Neural crest cell (in vitro differentiated cells): Measurements from ENCODE around the gene OR51V1. TPM values are rescaled to one million over a fixed set of nuclear protein-coding genes. Genes with fewer than 3 reads are reported as not detected.

Experiments
- DNase-seq: peaks from one replicate; pipeline ENCODE4 v3.0.0; 2021; ENCODE audit warnings: low read depth, mixed read lengths, low spot score
- H3K27ac Mint-ChIP-seq: one replicate; pipeline ENCODE4 v1.8.0; 2021; ENCODE audit warnings: mild to moderate bottlenecking, mixed read lengths; ENCODE audit not compliant: unreplicated experiment
- H3K27me3 Mint-ChIP-seq: 2 replicates; pipeline ENCODE4 v1.8.0; 2021; ENCODE audit warnings: low read depth, mild to moderate bottlenecking, mixed read lengths
- H3K36me3 Mint-ChIP-seq: 2 replicates; pipeline ENCODE4 v1.8.0; 2021; ENCODE audit warnings: low read depth, mild to moderate bottlenecking, mixed read lengths
- H3K4me1 Mint-ChIP-seq: 2 replicates; pipeline ENCODE4 v1.8.0; 2021; ENCODE audit warnings: mixed read lengths
- H3K4me3 Mint-ChIP-seq: one replicate; pipeline ENCODE4 v1.8.0; 2021; ENCODE audit warnings: mild to moderate bottlenecking, mixed read lengths
- H3K9me3 Mint-ChIP-seq: 2 replicates; pipeline ENCODE4 v1.8.0; 2021; ENCODE audit warnings: mixed read lengths
- total RNA-seq: library from RNA; stranded (reverse); gene quantifications from 2 replicates; pipeline ENCODE4 v1.2.1, GENCODE V29; 2021
- TF ChIP-seq, protein P1 (sequence below): fragments of 200-600 bp; sonication (generic); conservative IDR thresholded peaks from 2 replicates; pipeline ENCODE4 v1.5.0; 2021; ENCODE audit warnings: antibody characterized with exemption, mild to moderate bottlenecking

Gene OR51V1
- total RNA-seq, 1 donor from 2014 or later = not detected

DNA sequence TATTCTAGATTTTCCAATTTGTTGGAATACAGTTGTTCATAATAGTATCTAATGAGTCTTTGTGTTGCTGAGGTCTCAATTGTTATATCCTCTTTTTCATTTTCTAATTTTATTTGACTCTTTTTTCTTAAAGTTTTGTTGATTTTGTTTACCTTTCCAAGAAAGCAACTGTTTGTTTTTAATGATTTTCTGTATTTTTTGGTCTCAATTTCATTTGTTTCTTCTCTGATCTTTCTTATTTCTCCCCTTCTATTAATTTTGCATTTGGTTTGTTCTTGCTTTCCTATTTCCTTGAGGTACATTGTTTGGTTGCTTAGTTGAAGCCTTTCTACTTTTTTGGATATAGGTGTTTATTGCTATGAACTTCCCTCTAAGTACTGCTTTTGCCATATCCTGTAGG, 40.7 kb downstream of the OR51V1 start:
- no peak for DNase-seq
- H3K27ac Mint-ChIP-seq = no peak overlapping the region
- no peak overlapping the region for H3K4me3 Mint-ChIP-seq
- no peaks in the 10 kb centered on the region for H3K27me3 Mint-ChIP-seq
- H3K36me3 Mint-ChIP-seq = no peaks in the 10 kb centered on the region
- peaks cover 4% of the 10 kb centered on the region for H3K9me3 Mint-ChIP-seq
- TF ChIP-seq, protein P1, sequence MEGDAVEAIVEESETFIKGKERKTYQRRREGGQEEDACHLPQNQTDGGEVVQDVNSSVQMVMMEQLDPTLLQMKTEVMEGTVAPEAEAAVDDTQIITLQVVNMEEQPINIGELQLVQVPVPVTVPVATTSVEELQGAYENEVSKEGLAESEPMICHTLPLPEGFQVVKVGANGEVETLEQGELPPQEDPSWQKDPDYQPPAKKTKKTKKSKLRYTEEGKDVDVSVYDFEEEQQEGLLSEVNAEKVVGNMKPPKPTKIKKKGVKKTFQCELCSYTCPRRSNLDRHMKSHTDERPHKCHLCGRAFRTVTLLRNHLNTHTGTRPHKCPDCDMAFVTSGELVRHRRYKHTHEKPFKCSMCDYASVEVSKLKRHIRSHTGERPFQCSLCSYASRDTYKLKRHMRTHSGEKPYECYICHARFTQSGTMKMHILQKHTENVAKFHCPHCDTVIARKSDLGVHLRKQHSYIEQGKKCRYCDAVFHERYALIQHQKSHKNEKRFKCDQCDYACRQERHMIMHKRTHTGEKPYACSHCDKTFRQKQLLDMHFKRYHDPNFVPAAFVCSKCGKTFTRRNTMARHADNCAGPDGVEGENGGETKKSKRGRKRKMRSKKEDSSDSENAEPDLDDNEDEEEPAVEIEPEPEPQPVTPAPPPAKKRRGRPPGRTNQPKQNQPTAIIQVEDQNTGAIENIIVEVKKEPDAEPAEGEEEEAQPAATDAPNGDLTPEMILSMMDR = no peak
- H3K4me1 Mint-ChIP-seq = no peaks in the 10 kb centered on the region

DNA sequence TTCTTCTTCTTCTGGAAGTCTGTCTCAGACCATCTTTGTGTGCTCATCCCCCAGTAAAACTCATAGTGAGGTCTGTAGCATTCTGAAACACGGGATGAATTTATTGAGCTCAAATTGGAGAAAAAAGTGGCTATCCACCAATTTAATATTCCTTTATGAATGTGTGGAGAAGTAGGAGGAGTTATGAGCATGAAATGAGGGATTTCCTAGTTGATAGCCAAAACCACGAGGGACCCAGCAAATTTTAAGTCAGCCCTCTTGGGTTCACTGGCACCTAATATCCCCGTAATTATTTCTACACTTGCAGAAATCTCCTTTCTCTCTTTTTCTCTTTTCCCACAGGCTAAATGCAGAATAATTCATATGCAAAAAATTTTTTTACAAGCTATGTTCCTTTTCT, 45.8 kb downstream of the OR51V1 start, which contains the start of gene OR52A1:
Gene OR52A1, minus strand, starts transcription at position 101 of the 400 bp plus-strand sequence. CDS start 2,388 bp downstream, outside the sequence.
- no peaks in the 10 kb centered on the region for H3K36me3 Mint-ChIP-seq
- no peak within 1 kb of the TSS for H3K27ac Mint-ChIP-seq
- H3K4me1 Mint-ChIP-seq = no peaks in the 10 kb centered on the region
- H3K4me3 Mint-ChIP-seq = no peak within 1 kb of the TSS
- no peaks in the 10 kb centered on the region for H3K9me3 Mint-ChIP-seq
- DNase-seq = no peak
- TF ChIP-seq, protein P1 = no peak
- H3K27me3 Mint-ChIP-seq = peaks cover 5% of the 10 kb centered on the region

DNA sequence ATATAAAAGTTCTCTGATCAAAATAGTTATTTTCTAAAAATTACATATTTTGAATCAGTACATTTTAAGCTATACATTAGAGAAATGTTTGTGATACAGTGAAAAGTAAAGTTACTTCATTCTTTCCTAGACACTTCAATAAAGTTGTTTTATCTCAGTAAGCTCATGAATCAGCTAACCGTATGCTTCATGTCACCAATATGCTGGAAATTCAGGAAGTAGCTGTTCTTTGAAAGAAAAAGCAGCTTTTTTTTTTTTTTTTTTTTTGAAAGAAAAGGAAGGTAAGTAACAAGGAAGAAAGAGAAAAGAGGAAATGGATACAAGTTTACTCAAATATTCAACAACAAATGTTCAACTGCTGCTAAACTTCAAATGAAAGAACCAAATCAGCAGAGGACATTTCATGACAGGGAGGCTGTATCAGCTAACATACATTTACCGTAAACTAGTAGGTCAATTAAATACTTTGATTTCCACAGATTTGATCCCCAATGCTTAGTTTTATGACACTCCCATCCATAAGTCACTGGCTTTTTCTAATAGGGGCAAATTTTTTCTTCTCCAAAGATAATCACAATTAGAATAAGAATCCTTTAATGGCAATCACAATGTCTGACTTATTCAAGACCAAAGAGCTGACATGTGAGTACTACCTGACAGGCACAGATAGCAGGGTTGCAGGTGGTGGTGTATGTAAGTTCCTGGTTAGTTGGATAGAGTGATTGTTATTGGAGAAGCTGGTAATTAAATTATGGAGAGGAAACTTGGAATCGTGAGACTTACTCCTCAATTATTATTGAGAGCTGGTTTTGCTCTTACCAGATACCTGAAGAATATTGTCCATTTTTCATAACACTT, 46.7 kb downstream of the OR51V1 start:
- Mint-ChIP-seq H3K4me3 (no peak overlapping the region), H3K27me3 (peaks cover 5% of the 10 kb centered on the region), H3K36me3 (no peaks in the 10 kb centered on the region), H3K9me3 (no peaks in the 10 kb centered on the region), H3K27ac (no peak overlapping the region), H3K4me1 (no peaks in the 10 kb centered on the region)
- TF ChIP-seq, protein P1 = no peak
- DNase-seq = no peak

DNA sequence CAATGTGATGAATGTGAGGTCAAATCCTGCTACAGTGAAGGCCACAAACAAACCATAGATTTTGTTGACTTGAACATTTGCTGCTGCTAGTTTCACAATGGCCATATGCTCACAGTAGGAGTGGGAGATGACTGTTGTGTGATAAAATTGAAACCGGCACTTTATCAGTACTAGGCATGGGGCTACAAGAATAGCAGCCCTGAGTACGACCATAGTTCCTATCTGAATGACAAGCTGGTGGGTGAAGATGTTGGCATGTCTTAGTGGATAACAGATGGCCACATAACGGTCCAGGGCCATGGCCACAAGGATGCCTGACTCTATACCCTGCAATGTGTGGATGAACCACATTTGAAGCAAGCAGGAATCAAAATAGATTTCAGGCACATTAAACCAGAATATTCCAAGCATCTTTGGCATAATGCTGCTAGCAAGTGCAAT, 48.7 kb downstream of the OR51V1 start:
- no peaks in the 10 kb centered on the region for H3K9me3 Mint-ChIP-seq
- no peak for DNase-seq
- H3K27ac Mint-ChIP-seq = no peak overlapping the region
- H3K27me3 Mint-ChIP-seq = peaks cover 5% of the 10 kb centered on the region
- TF ChIP-seq, protein P1 = no peak
- H3K4me3 Mint-ChIP-seq = no peak overlapping the region
- no peaks in the 10 kb centered on the region for H3K4me1 Mint-ChIP-seq
- H3K36me3 Mint-ChIP-seq = no peaks in the 10 kb centered on the region

Other genes starting within 250 kb of the OR51V1 start
- gene OR51A2, start 245.0 kb downstream of the OR51V1 start, total RNA-seq = not detected in 2 replicates
- not detected in 2 replicates for gene OR51L1, start 205.8 kb downstream of the OR51V1 start, total RNA-seq
- gene OR52J3, start 154.2 kb downstream of the OR51V1 start, total RNA-seq = not detected in 2 replicates
- gene OR52E2, start 141.1 kb downstream of the OR51V1 start, total RNA-seq = not detected in 2 replicates
- not detected in 2 replicates for gene OR52E1, start 131.1 kb downstream of the OR51V1 start, total RNA-seq
- not detected in 2 replicates for gene OR52A5, start 62.3 kb downstream of the OR51V1 start, total RNA-seq
- gene OR52A1, start 45.9 kb downstream of the OR51V1 start, total RNA-seq = not detected in 2 replicates
- gene HBB, start 26.4 kb upstream of the OR51V1 start, total RNA-seq = not detected in 2 replicates
- not detected in 2 replicates for gene HBD, start 33.8 kb upstream of the OR51V1 start, total RNA-seq
- not detected in 2 replicates for gene HBG1, start 49.2 kb upstream of the OR51V1 start, total RNA-seq
- gene HBG2, start 54.1 kb upstream of the OR51V1 start, total RNA-seq = not detected in 2 replicates
- 0.45 and 0.56 TPM in 2 replicates for gene HBE1, start 69.3 kb upstream of the OR51V1 start, total RNA-seq
- gene OR51B4, start 101.3 kb upstream of the OR51V1 start, total RNA-seq = not detected in 2 replicates
- gene OR51B2, start 123.6 kb upstream of the OR51V1 start, total RNA-seq = not detected in 2 replicates
- 0.21 TPM in 1 of 2 replicates, not detected in the other for gene OR51B5, start 142.8 kb upstream of the OR51V1 start, total RNA-seq
- not detected in 2 replicates for gene OR51B6, start 150.8 kb upstream of the OR51V1 start, total RNA-seq
- not detected in 2 replicates for gene OR51M1, start 183.1 kb upstream of the OR51V1 start, total RNA-seq
- gene OR51Q1, start 221.4 kb upstream of the OR51V1 start, total RNA-seq = not detected in 2 replicates
- not detected in 2 replicates for gene OR51I1, start 240.8 kb upstream of the OR51V1 start, total RNA-seq
- not detected in 2 replicates for gene OR51I2, start 248.6 kb upstream of the OR51V1 start, total RNA-seq